KMS-11 (cell line): Measurements from ENCODE around the gene NMB.
"Not testable (repeated sequence)": the region's sequence is repeated elsewhere in the genome, so short reads cannot be mapped to it uniquely, and the experiment has no call there.

Experiments
- H2AFZ ChIP-seq: fragments of 200-600 bp; sonication (generic); 2 replicates; pipeline ENCODE4 v1.6.1; 2016; ENCODE audit warnings: antibody characterized with exemption, mixed run types, low read depth
- H3K27ac ChIP-seq: fragments of 200-600 bp; sonication (generic); 2 replicates; pipeline ENCODE4 v1.6.1; 2016; ENCODE audit warnings: mild to moderate bottlenecking, mixed run types
- H3K27me3 ChIP-seq: fragments of 200-600 bp; sonication (generic); 2 replicates; pipeline ENCODE4 v1.6.1; 2017; ENCODE audit warnings: mild to moderate bottlenecking, low read depth, mixed run types, moderate library complexity; ENCODE audit not compliant: insufficient read depth
- H3K36me3 ChIP-seq: fragments of 200-600 bp; sonication (generic); 2 replicates; pipeline ENCODE4 v1.6.1; 2017; ENCODE audit warnings: mild to moderate bottlenecking, mixed run types; ENCODE audit not compliant: insufficient read depth
- H3K4me1 ChIP-seq: fragments of 200-600 bp; sonication (generic); 2 replicates; pipeline ENCODE4 v1.6.1; 2016; ENCODE audit warnings: mild to moderate bottlenecking, low read depth, mixed run types; ENCODE audit not compliant: poor library complexity, severe bottlenecking
- H3K4me2 ChIP-seq: fragments of 200-600 bp; sonication (generic); 2 replicates; pipeline ENCODE4 v1.7.0; 2016; ENCODE audit warnings: mild to moderate bottlenecking, mixed run types
- H3K4me3 ChIP-seq: fragments of 200-600 bp; sonication (generic); IDR thresholded peaks from 2 replicates; pipeline ENCODE4 v1.6.1; 2017; ENCODE audit warnings: low read depth, low read length, mixed read lengths; ENCODE audit not compliant: insufficient read depth
- H3K79me2 ChIP-seq: fragments of 200-600 bp; sonication (generic); 2 replicates; pipeline ENCODE4 v1.6.1; 2016; ENCODE audit warnings: low read depth, mixed run types; ENCODE audit not compliant: insufficient read depth
- H3K9ac ChIP-seq: fragments of 200-600 bp; sonication (generic); 2 replicates; pipeline ENCODE4 v1.6.1; 2016; ENCODE audit warnings: mild to moderate bottlenecking, mixed run types
- H4K20me1 ChIP-seq: fragments of 200-600 bp; sonication (generic); 2 replicates; pipeline ENCODE4 v1.6.1; 2016; ENCODE audit warnings: mild to moderate bottlenecking, mixed run types; ENCODE audit not compliant: insufficient read depth
- CTCF ChIP-seq: fragments of 200-600 bp; sonication (generic); conservative IDR thresholded peaks from 2 replicates; pipeline ENCODE4 v1.6.1; 2017; ENCODE audit warnings: low read depth, mild to moderate bottlenecking, antibody characterized with exemption, low read length, moderate library complexity, mixed read lengths

The NMB gene

GRCh38 chr15:84697236-84697990 is 39.4 kb upstream of the NMB start:
- Histone ChIP-seq H4K20me1 (peaks cover 3% of the 10 kb centered on the region), H3K9ac (no peak overlapping the region), H3K27ac (no peak overlapping the region; the same call in 1 of the 2 replicates), H3K4me1 (peaks cover 26% of the 10 kb centered on the region), H2AFZ (no peak overlapping the region), H3K36me3 (no peaks in the 10 kb centered on the region), H3K4me2 (no peak overlapping the region; the same call in 1 of the 2 replicates), H3K79me2 (peaks cover 96% of the 10 kb centered on the region), H3K4me3 (no peak overlapping the region), H3K27me3 (no peaks in the 10 kb centered on the region)
- TF ChIP-seq CTCF, result no peak

GRCh38 chr15:84696757-84697156 is 38.8 kb upstream of the NMB start:
- Histone ChIP-seq H3K9ac (no peak overlapping the region), H3K27me3 (no peaks in the 10 kb centered on the region), H3K4me3 (no peak overlapping the region), H2AFZ (no peak overlapping the region), H4K20me1 (peaks cover 3% of the 10 kb centered on the region), H3K36me3 (no peaks in the 10 kb centered on the region), H3K79me2 (peaks cover 96% of the 10 kb centered on the region), H3K27ac (no peak overlapping the region), H3K4me2 (no peak overlapping the region), H3K4me1 (peaks cover 26% of the 10 kb centered on the region)
- TF ChIP-seq CTCF, result no peak

GRCh38 chr15:84690342-84690741 is 32.3 kb upstream of the NMB start:
- no peaks in the 10 kb centered on the region for H3K36me3 ChIP-seq
- TF ChIP-seq CTCF, result no peak
- H4K20me1 ChIP-seq, result no peaks in the 10 kb centered on the region; the same call in 1 of the 2 replicates
- no peak overlapping the region for H3K4me2 ChIP-seq
- H3K79me2 ChIP-seq, result peaks cover 40% of the 10 kb centered on the region
- H3K9ac ChIP-seq, result no peak overlapping the region
- H3K4me3 ChIP-seq, result no peak overlapping the region
- H3K4me1 ChIP-seq, result no peaks in the 10 kb centered on the region
- no peaks in the 10 kb centered on the region for H3K27me3 ChIP-seq
- H3K27ac ChIP-seq, result no peak overlapping the region
- no peak overlapping the region for H2AFZ ChIP-seq

- Histone ChIP-seq H3K4me1 (no peaks in the 10 kb centered on the region), H3K4me2 (no peak overlapping the region), H3K27me3 (no peaks in the 10 kb centered on the region), H3K9ac (no peak overlapping the region), H4K20me1 (no peaks in the 10 kb centered on the region; the same call in 1 of the 2 replicates), H2AFZ (no peak overlapping the region), H3K27ac (no peak overlapping the region), H3K36me3 (no peaks in the 10 kb centered on the region), H3K79me2 (peaks cover 36% of the 10 kb centered on the region), H3K4me3 (no peak overlapping the region)
- TF ChIP-seq CTCF, result no peak
Observed at GRCh38 chr15:84689858-84690257, 31.9 kb upstream of the NMB start.

GRCh38 chr15:84686446-84686845 is 28.4 kb upstream of the NMB start:
- H3K4me2 ChIP-seq, H4K20me1 ChIP-seq, H3K27ac ChIP-seq, H2AFZ ChIP-seq, H3K9ac ChIP-seq, H3K4me1 ChIP-seq, H3K79me2 ChIP-seq, H3K36me3 ChIP-seq, H3K27me3 ChIP-seq, H3K4me3 ChIP-seq: not testable (repeated sequence)
